ENCODE data around the gene TMEM132C. TPM values are rescaled to one million over a fixed set of nuclear protein-coding genes. Genes with fewer than 3 reads are reported as not detected.

The TMEM132C gene
- polyA plus RNA-seq, 1 donor: 1.3 TPM

DNA sequence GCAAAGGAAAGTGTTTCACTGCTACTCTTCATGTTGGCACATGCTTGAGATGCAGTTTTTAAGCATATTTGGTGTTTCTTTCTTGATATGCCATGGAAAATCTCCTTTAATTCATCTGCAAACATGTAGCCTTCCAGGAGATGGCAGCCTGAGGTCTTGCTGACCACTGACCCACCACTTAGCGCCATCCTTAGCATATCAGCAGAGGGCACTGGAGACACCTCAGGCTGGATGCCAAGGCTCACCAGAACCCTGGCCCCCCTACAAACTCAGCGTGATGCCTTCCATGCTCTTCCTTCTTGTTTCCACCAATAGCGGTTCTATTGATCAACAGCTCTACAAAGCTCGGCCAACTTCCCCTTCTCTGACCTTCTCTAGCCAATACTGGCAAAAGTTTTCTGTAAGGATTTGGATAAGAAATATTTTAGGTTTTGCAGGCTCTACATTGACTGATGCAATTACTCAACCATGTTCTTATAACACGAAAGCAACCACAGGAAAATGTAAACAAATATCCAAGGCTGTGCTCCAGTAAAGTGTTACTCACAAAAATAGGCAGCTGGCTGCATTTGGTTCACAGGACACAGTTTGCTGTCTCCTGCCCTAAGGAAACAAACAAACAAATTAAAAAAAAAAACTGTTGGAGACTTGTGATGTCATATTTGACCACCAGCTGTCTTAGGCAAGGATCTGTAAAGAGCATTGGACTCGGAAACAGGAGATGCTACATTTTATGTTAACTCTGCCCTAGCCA lies 347.0 kb downstream of the TMEM132C start:
- 100% methylated on average over 1 of the region's 6 CpGs for WGBS (ENCODE audit: insufficient coverage, low lambda C conversion rate)
- no peak for DNase-seq
- Histone ChIP-seq H3K9me3 (ENCODE audit: control insufficient read depth, low read depth, low read length) (no peaks in the 10 kb centered on the region), H3K27ac (ENCODE audit: low read length) (no peak overlapping the region), H3K4me1 (ENCODE audit: control insufficient read depth, insufficient read depth, low read length) (no peaks in the 10 kb centered on the region), H3K27me3 (ENCODE audit: control insufficient read depth, insufficient read depth, low read length) (no peaks in the 10 kb centered on the region), H3K36me3 (ENCODE audit: control insufficient read depth, insufficient read depth, low read length) (no peaks in the 10 kb centered on the region), H3K4me3 (ENCODE audit: low read length) (no peak overlapping the region)

DNA sequence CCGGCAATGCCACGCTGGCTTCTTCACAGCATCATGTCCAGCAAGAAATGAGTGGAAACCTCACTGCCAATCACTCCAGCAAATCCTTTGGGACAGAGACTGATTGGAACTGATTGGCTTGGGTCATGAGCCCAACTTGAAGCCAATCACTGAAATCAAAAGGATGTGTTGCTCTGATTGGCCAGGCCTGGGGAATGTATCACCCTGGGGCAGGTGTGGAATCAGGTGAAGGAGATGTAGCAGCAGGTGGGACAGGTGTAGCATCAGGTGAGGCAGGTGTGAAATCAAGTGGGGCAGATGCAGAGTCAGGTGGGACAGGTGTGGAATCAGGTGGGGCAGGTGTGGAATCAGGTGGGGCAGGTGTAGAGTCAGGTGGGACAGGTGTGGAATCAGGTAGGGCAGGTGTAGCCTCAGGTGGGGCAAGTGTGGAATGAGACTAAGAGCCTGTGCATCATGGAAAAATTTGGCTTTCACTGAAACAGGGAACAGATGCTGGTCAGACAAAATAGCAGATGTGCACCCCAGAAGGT lies 350.4 kb downstream of the TMEM132C start:
- Histone ChIP-seq H3K27ac (ENCODE audit: low read length) (no peak overlapping the region), H3K9me3 (ENCODE audit: control insufficient read depth, low read depth, low read length) (no peaks in the 10 kb centered on the region), H3K27me3 (ENCODE audit: control insufficient read depth, insufficient read depth, low read length) (no peaks in the 10 kb centered on the region), H3K36me3 (ENCODE audit: control insufficient read depth, insufficient read depth, low read length) (no peaks in the 10 kb centered on the region), H3K4me1 (ENCODE audit: control insufficient read depth, insufficient read depth, low read length) (no peaks in the 10 kb centered on the region), H3K4me3 (ENCODE audit: low read length) (no peak overlapping the region)
- WGBS (ENCODE audit: insufficient coverage, low lambda C conversion rate): no CpG with 5 or more reads among the region's 2 CpGs
- no peak for DNase-seq

DNA sequence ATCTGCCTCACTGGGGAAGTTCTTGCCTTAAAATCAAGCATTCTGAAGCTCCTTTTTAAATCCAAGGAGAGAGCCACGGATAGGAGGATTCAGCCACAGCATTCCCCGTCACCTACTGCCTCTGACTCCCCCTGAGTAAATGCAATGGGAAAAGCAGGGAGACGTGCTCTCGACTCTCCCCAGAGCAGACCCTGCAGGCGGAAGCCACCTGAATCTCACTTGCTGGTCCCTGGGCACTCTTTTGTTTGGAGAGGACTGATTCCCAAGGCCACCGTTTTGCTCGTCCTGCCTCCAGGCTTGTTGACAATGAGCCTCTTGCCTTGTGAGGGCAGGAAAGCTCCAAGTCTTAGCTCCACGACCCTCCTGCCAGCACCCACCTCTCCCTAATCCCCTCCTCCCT lies 352.3 kb downstream of the TMEM132C start:
- DNase-seq: no peak
- Histone ChIP-seq H3K27me3 (ENCODE audit: control insufficient read depth, insufficient read depth, low read length) (no peaks in the 10 kb centered on the region), H3K4me3 (ENCODE audit: low read length) (no peak overlapping the region), H3K9me3 (ENCODE audit: control insufficient read depth, low read depth, low read length) (no peaks in the 10 kb centered on the region), H3K27ac (ENCODE audit: low read length) (no peak overlapping the region), H3K36me3 (ENCODE audit: control insufficient read depth, insufficient read depth, low read length) (no peaks in the 10 kb centered on the region), H3K4me1 (ENCODE audit: control insufficient read depth, insufficient read depth, low read length) (no peaks in the 10 kb centered on the region)
- no CpG with 5 or more reads among the region's 8 CpGs for WGBS (ENCODE audit: insufficient coverage, low lambda C conversion rate)

DNA sequence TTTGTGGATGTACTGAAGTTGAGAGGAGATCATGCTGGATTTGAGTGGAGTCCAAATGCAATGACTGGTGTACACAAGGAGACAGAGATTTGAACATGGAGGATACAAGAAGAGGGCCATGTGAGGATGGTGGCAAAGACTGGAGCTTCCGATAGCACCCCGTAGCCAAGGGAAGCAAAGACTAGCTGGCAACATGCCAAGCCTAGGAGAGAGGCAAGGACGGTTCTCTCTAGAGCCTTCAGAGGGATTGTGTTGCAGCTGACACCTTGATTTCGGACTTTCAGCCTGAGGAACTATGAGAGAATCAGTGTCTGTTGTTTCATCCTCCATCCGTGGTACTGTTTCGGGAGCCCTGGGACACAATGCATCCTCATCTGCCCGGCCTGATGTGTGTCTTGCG lies 354.3 kb downstream of the TMEM132C start:
- Histone ChIP-seq H3K9me3 (ENCODE audit: control insufficient read depth, low read depth, low read length) (no peaks in the 10 kb centered on the region), H3K27ac (ENCODE audit: low read length) (no peak overlapping the region), H3K36me3 (ENCODE audit: control insufficient read depth, insufficient read depth, low read length) (no peaks in the 10 kb centered on the region), H3K4me3 (ENCODE audit: low read length) (no peak overlapping the region), H3K4me1 (ENCODE audit: control insufficient read depth, insufficient read depth, low read length) (no peaks in the 10 kb centered on the region), H3K27me3 (ENCODE audit: control insufficient read depth, insufficient read depth, low read length) (no peaks in the 10 kb centered on the region)
- no CpG with 5 or more reads among the region's 8 CpGs for WGBS (ENCODE audit: insufficient coverage, low lambda C conversion rate)
- no peak for DNase-seq

DNA sequence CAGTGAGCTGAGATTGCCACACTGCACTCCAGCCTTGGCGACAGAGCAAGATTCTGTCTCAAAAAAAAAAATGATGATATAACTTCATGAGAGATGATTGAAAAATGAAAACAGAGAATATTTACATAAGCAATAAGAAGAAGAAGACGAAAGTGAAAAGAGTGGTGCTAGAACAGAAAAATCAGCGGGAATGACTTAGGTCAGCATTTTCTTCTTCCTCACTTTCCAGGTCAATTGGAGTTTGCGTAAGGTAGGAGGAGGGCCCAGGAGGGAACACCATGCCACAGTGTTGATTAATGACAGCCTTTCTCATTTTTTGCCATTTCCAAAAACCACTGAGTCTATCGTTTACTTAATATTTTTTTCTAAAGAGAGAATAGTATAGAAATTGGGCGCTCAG lies 356.8 kb downstream of the TMEM132C start:
- Histone ChIP-seq H3K4me1 (ENCODE audit: control insufficient read depth, insufficient read depth, low read length) (no peaks in the 10 kb centered on the region), H3K4me3 (ENCODE audit: low read length) (no peak overlapping the region), H3K27me3 (ENCODE audit: control insufficient read depth, insufficient read depth, low read length) (no peaks in the 10 kb centered on the region), H3K27ac (ENCODE audit: low read length) (no peak overlapping the region), H3K9me3 (ENCODE audit: control insufficient read depth, low read depth, low read length) (no peaks in the 10 kb centered on the region), H3K36me3 (ENCODE audit: control insufficient read depth, insufficient read depth, low read length) (no peaks in the 10 kb centered on the region)
- WGBS (ENCODE audit: insufficient coverage, low lambda C conversion rate): 94% methylated on average over 4 of the region's 6 CpGs
- no peak for DNase-seq

DNA sequence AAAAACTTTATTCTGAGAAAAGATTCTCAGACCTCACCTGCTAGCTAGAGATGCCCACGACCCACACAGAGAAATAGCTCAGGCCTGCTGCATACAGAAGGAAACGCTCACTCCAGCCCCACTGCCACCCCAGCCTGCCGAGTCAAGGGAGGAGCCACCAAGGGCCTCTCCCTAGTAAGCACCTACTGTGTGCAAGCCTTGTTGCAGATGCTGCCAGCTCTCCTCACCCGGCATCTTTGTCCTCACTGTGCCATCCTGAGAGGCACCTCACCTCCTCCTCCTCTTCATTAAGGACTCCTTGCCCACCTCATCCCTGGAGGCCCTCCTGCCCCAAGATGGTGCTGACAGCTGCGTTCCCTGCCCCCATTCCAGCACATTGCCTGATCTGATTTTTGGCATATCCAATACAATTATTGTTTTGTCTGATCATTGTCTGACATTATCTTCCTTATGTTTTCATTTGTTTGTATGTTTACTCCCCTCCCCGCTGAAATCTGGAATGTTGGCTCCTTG lies 359.9 kb downstream of the TMEM132C start:
- 67% methylated on average over 1 of the region's 6 CpGs for WGBS (ENCODE audit: insufficient coverage, low lambda C conversion rate)
- Histone ChIP-seq H3K27ac (ENCODE audit: low read length) (no peak overlapping the region), H3K27me3 (ENCODE audit: control insufficient read depth, insufficient read depth, low read length) (no peaks in the 10 kb centered on the region), H3K4me1 (ENCODE audit: control insufficient read depth, insufficient read depth, low read length) (no peaks in the 10 kb centered on the region), H3K9me3 (ENCODE audit: control insufficient read depth, low read depth, low read length) (no peaks in the 10 kb centered on the region), H3K4me3 (ENCODE audit: low read length) (no peak overlapping the region), H3K36me3 (ENCODE audit: control insufficient read depth, insufficient read depth, low read length) (no peaks in the 10 kb centered on the region)
- DNase-seq: no peak

DNA sequence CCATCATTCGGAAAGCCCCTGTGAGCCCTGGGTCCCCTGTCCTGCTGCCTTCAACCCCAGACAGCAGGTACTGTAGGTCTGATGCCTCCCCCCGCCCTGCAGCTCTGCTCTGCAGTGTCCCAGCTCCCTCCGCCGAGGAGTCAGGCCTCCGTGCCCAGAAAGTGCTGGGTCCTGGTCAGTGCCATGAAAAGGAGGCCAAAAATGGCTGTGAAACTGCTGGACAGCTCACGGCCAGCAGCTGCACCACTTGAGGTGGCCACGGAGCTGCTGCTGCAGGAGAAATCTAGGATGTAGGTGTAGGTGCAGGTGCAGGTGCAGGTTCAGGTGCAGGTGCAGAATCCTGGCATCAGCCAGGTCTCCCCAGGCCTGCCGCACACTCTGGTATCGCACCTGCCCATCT lies 360.7 kb downstream of the TMEM132C start:
- no CpG with 5 or more reads among the region's 9 CpGs for WGBS (ENCODE audit: insufficient coverage, low lambda C conversion rate)

DNA sequence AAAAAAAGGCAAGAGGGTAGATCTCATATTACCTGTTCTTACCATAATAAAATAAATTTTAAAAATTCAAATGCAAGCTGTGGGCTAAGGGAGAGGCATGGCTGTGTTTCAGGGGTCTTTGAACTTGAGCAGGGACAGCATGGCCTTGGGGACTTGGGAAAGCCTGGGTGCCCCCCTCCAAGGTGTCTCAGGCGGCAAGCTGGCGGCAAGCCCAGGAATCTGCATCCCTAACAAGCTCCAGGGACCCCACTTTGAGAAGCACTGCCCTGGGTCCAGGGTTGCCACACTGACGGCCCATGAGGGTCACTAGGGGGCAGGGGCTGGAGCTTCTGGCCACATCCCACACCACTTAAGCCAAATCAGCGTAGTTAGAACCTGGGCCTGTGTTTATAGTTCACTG lies 363.0 kb downstream of the TMEM132C start:
- no peak for DNase-seq
- Histone ChIP-seq H3K4me1 (ENCODE audit: control insufficient read depth, insufficient read depth, low read length) (no peaks in the 10 kb centered on the region), H3K9me3 (ENCODE audit: control insufficient read depth, low read depth, low read length) (no peaks in the 10 kb centered on the region), H3K27me3 (ENCODE audit: control insufficient read depth, insufficient read depth, low read length) (no peaks in the 10 kb centered on the region), H3K36me3 (ENCODE audit: control insufficient read depth, insufficient read depth, low read length) (no peaks in the 10 kb centered on the region), H3K4me3 (ENCODE audit: low read length) (no peak overlapping the region), H3K27ac (ENCODE audit: low read length) (no peak overlapping the region)
- no CpG with 5 or more reads among the region's 4 CpGs for WGBS (ENCODE audit: insufficient coverage, low lambda C conversion rate)

More for the DNA sequence above, 360.7 kb downstream of the TMEM132C start:
- Histone ChIP-seq H3K36me3 (ENCODE audit: control insufficient read depth, insufficient read depth, low read length) (no peaks in the 10 kb centered on the region), H3K4me3 (ENCODE audit: low read length) (no peak overlapping the region), H3K4me1 (ENCODE audit: control insufficient read depth, insufficient read depth, low read length) (no peaks in the 10 kb centered on the region), H3K9me3 (ENCODE audit: control insufficient read depth, low read depth, low read length) (no peaks in the 10 kb centered on the region), H3K27me3 (ENCODE audit: control insufficient read depth, insufficient read depth, low read length) (no peaks in the 10 kb centered on the region), H3K27ac (ENCODE audit: low read length) (no peak overlapping the region)
- DNase-seq: no peak

DNA sequence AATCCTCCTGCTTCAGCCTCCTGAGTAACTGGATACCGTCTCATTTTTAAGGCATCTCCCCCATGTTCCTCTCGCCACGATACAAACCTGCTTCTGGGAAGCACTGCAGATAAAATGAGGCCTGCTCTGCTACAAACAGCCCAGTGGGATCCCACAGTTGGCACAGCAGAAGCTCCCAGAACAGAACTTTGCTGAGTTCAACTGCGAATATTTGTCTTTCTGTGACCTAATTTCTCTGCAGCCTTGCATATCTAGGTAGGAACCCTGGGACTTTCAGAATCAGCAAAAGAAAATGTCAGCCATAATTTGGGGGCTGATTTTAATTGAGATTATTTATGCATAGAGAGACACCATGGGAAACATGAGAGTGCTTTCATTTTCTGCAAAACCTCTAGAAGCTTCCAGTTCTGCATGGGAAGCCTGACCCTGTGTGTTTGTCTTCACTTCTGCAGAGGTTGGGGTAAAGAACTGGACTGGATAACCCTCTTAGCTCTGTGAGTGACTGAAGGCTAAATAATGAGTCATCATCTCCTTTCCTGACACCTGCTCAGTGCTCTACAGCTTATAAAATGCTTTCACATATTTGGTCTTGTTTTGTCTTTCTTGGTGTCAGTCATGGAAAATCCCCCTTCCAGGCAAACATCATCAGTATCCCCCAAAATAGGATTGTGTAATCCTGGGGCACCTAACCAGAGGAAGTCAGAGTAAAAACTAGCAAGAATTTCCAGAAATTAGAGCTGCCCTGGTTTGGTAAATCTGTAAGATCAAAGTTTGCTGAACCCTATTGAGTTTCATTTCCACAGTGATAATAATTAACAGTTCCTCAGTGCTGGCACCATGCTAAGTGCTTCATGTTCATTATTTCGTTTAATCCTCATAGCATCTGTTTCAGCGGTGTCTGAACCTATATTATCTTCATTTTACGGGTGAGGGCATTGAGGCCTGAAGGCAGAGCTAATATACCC lies 371.0 kb downstream of the TMEM132C start:
- Histone ChIP-seq H3K27me3 (ENCODE audit: control insufficient read depth, insufficient read depth, low read length) (no peaks in the 10 kb centered on the region), H3K27ac (ENCODE audit: low read length) (peak overlapping the region; percentile 15), H3K4me3 (ENCODE audit: low read length) (no peak overlapping the region), H3K4me1 (ENCODE audit: control insufficient read depth, insufficient read depth, low read length) (peaks cover 7% of the 10 kb centered on the region), H3K9me3 (ENCODE audit: control insufficient read depth, low read depth, low read length) (no peaks in the 10 kb centered on the region), H3K36me3 (ENCODE audit: control insufficient read depth, insufficient read depth, low read length) (no peaks in the 10 kb centered on the region)
- peak in 1 of 2 donors; percentile 61 for DNase-seq
- no CpG with 5 or more reads among the region's 7 CpGs for WGBS (ENCODE audit: insufficient coverage, low lambda C conversion rate)

DNA sequence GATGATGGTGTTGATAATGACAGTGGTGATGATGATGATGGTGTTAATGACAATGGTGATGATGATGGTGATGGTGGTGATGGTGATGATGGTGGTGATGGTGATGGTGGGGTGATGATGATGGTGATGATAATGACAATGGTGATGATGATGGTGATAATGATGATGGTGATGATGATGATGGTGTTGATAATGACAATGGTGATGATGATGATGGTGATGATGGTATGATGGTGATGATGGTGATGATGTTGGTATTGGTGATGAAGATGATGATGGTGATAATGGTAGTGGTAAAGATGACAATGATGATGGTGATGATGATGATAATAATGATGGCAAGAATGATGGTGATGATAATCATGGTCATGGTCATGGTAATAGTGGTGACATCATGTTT lies 372.1 kb downstream of the TMEM132C start:
- Histone ChIP-seq H3K27ac (ENCODE audit: low read length) (no peak overlapping the region), H3K4me3 (ENCODE audit: low read length) (no peak overlapping the region), H3K36me3 (ENCODE audit: control insufficient read depth, insufficient read depth, low read length) (no peaks in the 10 kb centered on the region), H3K4me1 (ENCODE audit: control insufficient read depth, insufficient read depth, low read length) (peaks cover 9% of the 10 kb centered on the region), H3K27me3 (ENCODE audit: control insufficient read depth, insufficient read depth, low read length) (no peaks in the 10 kb centered on the region), H3K9me3 (ENCODE audit: control insufficient read depth, low read depth, low read length) (no peaks in the 10 kb centered on the region)
- no peak for DNase-seq

Data from large intestine (tissue), 3 donors.